Breast epithelium (tissue), 3 donors: ENCODE results near the gene POTEI.
"Not testable (repeated sequence)": the region's sequence is repeated elsewhere in the genome, so short reads cannot be mapped to it uniquely, and the experiment has no call there.

Experiments used
- POLR2A ChIP-seq: fragments of 450-650 bp; IDR thresholded peaks from one replicate; pipeline ENCODE4 v1.6.1; 2016; ENCODE audit warnings: antibody characterized with exemption, mild to moderate bottlenecking, moderate library complexity
- TF ChIP-seq, protein P1 (sequence below), 3 donors: fragments of 450-650 bp; IDR thresholded peaks; one replicate each; pipeline ENCODE4 v1.5.1; 2016 to 2017; ENCODE audit warnings: antibody characterized with exemption in 3 of 3, mild to moderate bottlenecking in 3 of 3, moderate library complexity in 3 of 3

DNA sequence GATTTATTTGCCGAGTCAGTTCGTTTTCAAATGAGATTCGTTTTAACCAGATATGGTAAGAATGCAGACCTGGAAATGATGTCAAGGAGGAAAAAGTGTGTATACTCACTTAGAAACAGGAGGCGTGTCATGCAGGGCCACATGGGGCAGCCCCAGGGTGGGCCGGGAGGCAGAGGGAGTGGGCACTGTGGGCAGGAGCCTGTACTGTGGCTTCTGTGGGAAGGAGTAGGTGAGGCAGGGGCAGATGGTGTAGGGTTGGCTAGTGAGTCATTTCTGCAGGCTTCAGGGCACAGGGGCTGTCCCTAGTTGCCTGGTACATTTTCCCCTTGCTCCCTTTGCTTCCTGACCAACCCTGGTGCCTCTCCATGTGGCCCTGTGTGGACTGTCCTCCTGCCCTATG, 22.1 kb upstream of the POTEI start:
- TF ChIP-seq, protein P1, sequence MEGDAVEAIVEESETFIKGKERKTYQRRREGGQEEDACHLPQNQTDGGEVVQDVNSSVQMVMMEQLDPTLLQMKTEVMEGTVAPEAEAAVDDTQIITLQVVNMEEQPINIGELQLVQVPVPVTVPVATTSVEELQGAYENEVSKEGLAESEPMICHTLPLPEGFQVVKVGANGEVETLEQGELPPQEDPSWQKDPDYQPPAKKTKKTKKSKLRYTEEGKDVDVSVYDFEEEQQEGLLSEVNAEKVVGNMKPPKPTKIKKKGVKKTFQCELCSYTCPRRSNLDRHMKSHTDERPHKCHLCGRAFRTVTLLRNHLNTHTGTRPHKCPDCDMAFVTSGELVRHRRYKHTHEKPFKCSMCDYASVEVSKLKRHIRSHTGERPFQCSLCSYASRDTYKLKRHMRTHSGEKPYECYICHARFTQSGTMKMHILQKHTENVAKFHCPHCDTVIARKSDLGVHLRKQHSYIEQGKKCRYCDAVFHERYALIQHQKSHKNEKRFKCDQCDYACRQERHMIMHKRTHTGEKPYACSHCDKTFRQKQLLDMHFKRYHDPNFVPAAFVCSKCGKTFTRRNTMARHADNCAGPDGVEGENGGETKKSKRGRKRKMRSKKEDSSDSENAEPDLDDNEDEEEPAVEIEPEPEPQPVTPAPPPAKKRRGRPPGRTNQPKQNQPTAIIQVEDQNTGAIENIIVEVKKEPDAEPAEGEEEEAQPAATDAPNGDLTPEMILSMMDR (IDR thresholded peaks at IDR 0.05) = not testable (repeated sequence)
- TF ChIP-seq POLR2A = not testable (repeated sequence)
